GM23338 (cell line): ENCODE data around the gene VDR. TPM values are rescaled to one million over a fixed set of nuclear protein-coding genes. Genes with fewer than 3 reads are reported as not detected.

ENCODE experiments used
- ATAC-seq: fragments of 200-7000 bp; cut with Tn5 transposase; 3 replicates; pipeline ENCODE4 v1.9.1; 2020
- DNase-seq: peaks from one replicate; pipeline ENCODE4 v3.0.0-alpha.2; 2015; ENCODE audit warnings: low spot score
- H2AFZ ChIP-seq: fragments of 200-600 bp; sonication (generic); 2 replicates; pipeline ENCODE4 v1.8.0; 2016; ENCODE audit warnings: antibody characterized with exemption, mild to moderate bottlenecking, moderate library complexity
- H3F3A ChIP-seq: fragments of 200-600 bp; sonication (generic); replicated peaks from 2 replicates; pipeline ENCODE4 v1.8.0; 2017; ENCODE audit warnings: antibody characterized with exemption, mixed run types, low read depth
- H3K27ac ChIP-seq: fragments of 200-600 bp; sonication (generic); 2 replicates; pipeline ENCODE4 v1.6.1; 2016; ENCODE audit warnings: low read depth
- H3K27me3 ChIP-seq: fragments of 200-600 bp; sonication (generic); 2 replicates; pipeline ENCODE4 v1.8.0; 2016; ENCODE audit warnings: mild to moderate bottlenecking, mixed run types, moderate library complexity; ENCODE audit not compliant: insufficient read depth
- H3K36me3 ChIP-seq: fragments of 200-600 bp; sonication (generic); 2 replicates; pipeline ENCODE4 v1.8.0; 2016; ENCODE audit warnings: mild to moderate bottlenecking; ENCODE audit not compliant: insufficient read depth
- H3K4me1 ChIP-seq: fragments of 200-600 bp; sonication (generic); 2 replicates; pipeline ENCODE4 v1.8.0; 2016; ENCODE audit warnings: mild to moderate bottlenecking, moderate library complexity; ENCODE audit not compliant: insufficient read depth
- H3K4me2 ChIP-seq: fragments of 200-600 bp; sonication (generic); 2 replicates; pipeline ENCODE4 v1.7.1; 2017; ENCODE audit warnings: mixed run types
- H3K4me3 ChIP-seq: fragments of 200-600 bp; sonication (generic); 2 replicates; pipeline ENCODE4 v1.6.1; 2016; ENCODE audit warnings: mixed run types
- H3K79me2 ChIP-seq: fragments of 200-600 bp; sonication (generic); replicated peaks from 2 replicates; pipeline ENCODE4 v1.8.0; 2017; ENCODE audit warnings: mild to moderate bottlenecking; ENCODE audit not compliant: insufficient read depth
- H3K9me2 ChIP-seq: fragments of 200-600 bp; sonication (generic); 2 replicates; pipeline ENCODE4 v1.8.0; 2017; ENCODE audit not compliant: insufficient read depth
- H4K20me1 ChIP-seq: fragments of 200-600 bp; sonication (generic); replicated peaks from 2 replicates; pipeline ENCODE4 v1.8.0; 2017; ENCODE audit warnings: mild to moderate bottlenecking; ENCODE audit not compliant: insufficient read depth
- H3K27ac Mint-ChIP-seq: 2 replicates; pipeline ENCODE4 v1.8.0; 2020; ENCODE audit warnings: inconsistent platforms, mild to moderate bottlenecking, moderate library complexity, mixed read lengths
- H3K27me3 Mint-ChIP-seq: 3 replicates; pipeline ENCODE4 v1.8.0; 2022; ENCODE audit warnings: low read depth, mild to moderate bottlenecking, moderate library complexity, mixed read lengths, inconsistent platforms; ENCODE audit not compliant: insufficient read depth, poor library complexity
- H3K36me3 Mint-ChIP-seq: 3 replicates; pipeline ENCODE4 v1.8.0; 2021; ENCODE audit warnings: low read depth, mild to moderate bottlenecking, inconsistent platforms, moderate library complexity, mixed read lengths
- H3K4me1 Mint-ChIP-seq: 3 replicates; pipeline ENCODE4 v1.8.0; 2020; ENCODE audit warnings: mild to moderate bottlenecking, inconsistent platforms, mixed read lengths
- H3K4me3 Mint-ChIP-seq: 3 replicates; pipeline ENCODE4 v1.8.0; 2021; ENCODE audit warnings: moderate library complexity, mild to moderate bottlenecking, inconsistent platforms, mixed read lengths
- H3K9me3 Mint-ChIP-seq: 3 replicates; pipeline ENCODE4 v1.8.0; 2020; ENCODE audit warnings: moderate library complexity, mild to moderate bottlenecking, inconsistent platforms, mixed read lengths
- CREB1 ChIP-seq: fragments of 250-450 bp; sonication (Bioruptor Pico); IDR thresholded peaks from 2 replicates; pipeline ENCODE4 v1.5.0; 2020; ENCODE audit warnings: low read depth, mild to moderate bottlenecking, moderate library complexity
- CTCF ChIP-seq, 2 experiments: fragments of 200-600 bp in 1 of 2; sonication (generic) in 1 of 2; conservative IDR thresholded peaks; 2 replicates each; pipeline versions ENCODE4 v1.5.1 to v1.6.1; 2016 to 2017; ENCODE audit warnings: antibody characterized with exemption in 2 of 2, low read depth in 2 of 2, mild to moderate bottlenecking in 2 of 2, moderate library complexity in 1 of 2
- ETS1 ChIP-seq: IDR thresholded peaks from 2 replicates; pipeline ENCODE4 v1.6.1; 2016; ENCODE audit warnings: antibody characterized with exemption
- EZH2 ChIP-seq: fragments of 200-600 bp; sonication (generic); IDR thresholded peaks from one replicate; pipeline ENCODE4 v1.8.0; 2017; ENCODE audit warnings: antibody characterized with exemption, mild to moderate bottlenecking, low read depth; ENCODE audit not compliant: unreplicated experiment
- EZH2phosphoT487 ChIP-seq: fragments of 200-600 bp; sonication (generic); IDR thresholded peaks from one replicate; pipeline ENCODE4 v1.8.1; 2018; ENCODE audit warnings: antibody characterized with exemption; ENCODE audit not compliant: unreplicated experiment
- NANOG ChIP-seq: IDR thresholded peaks from 2 replicates; pipeline ENCODE4 v1.6.1; 2016; ENCODE audit warnings: antibody characterized with exemption, borderline replicate concordance
- POLR2AphosphoS5 ChIP-seq: IDR thresholded peaks from 2 replicates; pipeline ENCODE4 v1.6.1; 2016; ENCODE audit warnings: antibody characterized with exemption, low read depth
- STAT1 ChIP-seq: IDR thresholded peaks from one replicate; pipeline ENCODE4 v1.6.1; 2016; ENCODE audit warnings: antibody characterized with exemption; ENCODE audit not compliant: unreplicated experiment
- ZNF114 ChIP-seq: fragments of 250-450 bp; sonication (Bioruptor Pico); IDR thresholded peaks from 2 replicates; pipeline ENCODE4 v1.5.0; 2020; ENCODE audit warnings: mild to moderate bottlenecking, moderate library complexity
- ZNF331 ChIP-seq: fragments of 250-450 bp; sonication (Bioruptor Pico); IDR thresholded peaks from 2 replicates; pipeline ENCODE4 v1.5.0; 2020; ENCODE audit warnings: low read depth, mild to moderate bottlenecking, moderate library complexity
- ZNF462 ChIP-seq: fragments of 250-450 bp; sonication (Bioruptor Pico); IDR thresholded peaks from 2 replicates; pipeline ENCODE4 v1.5.0; 2020; ENCODE audit warnings: mild to moderate bottlenecking, moderate library complexity
- polyA plus RNA-seq: library from polyadenylated mRNA; unstranded; fragments of >200 nt; fragmentation: Nextera tagmentation; extraction: Ambion mirVana; gene quantifications from 2 replicates; pipeline ENCODE4 v1.2.1, GENCODE V29; 2016
- total RNA-seq: library from RNA; depleted of rRNA; stranded (reverse); fragments of >200 nt; shearing (Covaris generic); gene quantifications from 2 replicates; pipeline ENCODE4 v1.2.3, GENCODE V29; 2014

VDR gene
- total and polyA plus RNA-seq, 2 experiments from 2014 or later: 0.37 to 1.4 TPM

GRCh38 chr12:47854531-47854930, 50.3 kb downstream of the VDR start (continued):
- TF ChIP-seq CTCF (conservative IDR thresholded peaks at IDR 0.05; ENCODE audit: low read depth in 2 of 2) (no peak), CREB1 (CRISPR knock-in tag) (no peak)

- H3K27me3 Mint-ChIP-seq: peaks cover 11% of the 10 kb centered on the region
- Histone ChIP-seq H3F3A (no peaks in the 10 kb centered on the region), H3K36me3 (no peaks in the 10 kb centered on the region), H3K4me1 (no peaks in the 10 kb centered on the region), H4K20me1 (no peaks in the 10 kb centered on the region; the same call in none of the 2 replicates), H3K27ac (no peak overlapping the region), H3K9me2 (no peaks in the 10 kb centered on the region; the same call in 1 of the 2 replicates), H3K4me2 (no peak overlapping the region), H3K79me2 (no peaks in the 10 kb centered on the region), H3K4me3 (no peak overlapping the region), H3K27me3 (no peaks in the 10 kb centered on the region), H2AFZ (no peak overlapping the region)
- H3K27ac Mint-ChIP-seq: no peak overlapping the region
- ATAC-seq (peak; percentile 61), DNase-seq (no peak)
- no peak overlapping the region for H3K4me3 Mint-ChIP-seq
- H3K4me1 Mint-ChIP-seq: peaks cover 20% of the 10 kb centered on the region
- no peaks in the 10 kb centered on the region for H3K36me3 Mint-ChIP-seq
- H3K9me3 Mint-ChIP-seq: no peaks in the 10 kb centered on the region
- no peak for TF ChIP-seq EZH2
- TF ChIP-seq ZNF462 (CRISPR knock-in tag): no peak
- no peak for TF ChIP-seq CREB1 (CRISPR knock-in tag)
- no peak for TF ChIP-seq ETS1
- no peak for TF ChIP-seq STAT1
- no peak for TF ChIP-seq POLR2AphosphoS5
- no peak for TF ChIP-seq CTCF (conservative IDR thresholded peaks at IDR 0.05; ENCODE audit: low read depth in 2 of 2)
- TF ChIP-seq ZNF114 (CRISPR knock-in tag): no peak
- TF ChIP-seq ZNF331 (CRISPR knock-in tag): no peak
- no peak for TF ChIP-seq NANOG
- no peak for TF ChIP-seq EZH2phosphoT487
Observed at GRCh38 chr12:47852096-47852571, 52.7 kb downstream of the VDR start.
